HCEC 1CT (cell line): ENCODE data around the gene MEIG1.
"Not testable (repeated sequence)": the region's sequence is repeated elsewhere in the genome, so short reads cannot be mapped to it uniquely, and the experiment has no call there.

ENCODE experiments used
- DNase-seq: peaks from one replicate; pipeline ENCODE4 v3.0.0-alpha.2; 2017

Gene MEIG1

DNA sequence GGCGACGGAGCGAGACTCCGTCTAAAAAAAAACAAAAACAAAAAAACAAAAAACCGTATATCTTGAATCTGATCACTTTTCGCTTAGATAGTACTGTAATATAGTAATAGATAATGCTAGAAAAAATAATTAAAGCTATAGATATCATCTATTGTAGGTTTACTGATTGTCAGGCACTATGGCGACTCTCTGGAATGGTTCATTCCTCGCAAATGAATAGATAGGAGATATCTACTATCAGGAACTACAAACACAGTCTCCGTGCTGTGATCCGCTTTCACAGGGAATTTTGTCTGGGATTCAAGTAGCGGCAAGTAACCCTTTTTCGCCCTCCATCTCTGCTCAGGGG, 342 bp upstream of the MEIG1 start:
- DNase-seq: no peak

DNA sequence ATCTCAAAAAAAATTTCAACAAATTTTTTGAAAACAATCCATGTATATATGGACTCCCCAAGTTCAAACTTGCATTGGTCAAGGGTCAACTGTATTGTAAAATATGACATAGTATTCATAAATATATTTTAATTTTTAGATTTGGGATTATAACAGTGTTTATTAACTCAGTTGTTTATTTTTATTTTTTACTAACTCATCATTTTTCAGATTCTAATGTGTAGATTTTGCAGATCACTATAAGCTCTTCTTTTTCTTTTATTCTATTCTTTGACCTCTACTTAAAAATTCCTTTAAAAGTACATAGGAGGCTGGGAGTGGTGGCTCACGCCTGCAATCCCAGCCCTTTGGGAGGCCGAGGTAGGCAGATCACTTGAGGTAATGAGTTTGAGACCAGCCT, 8.7 kb downstream of the MEIG1 start:
- DNase-seq: no peak

DNA sequence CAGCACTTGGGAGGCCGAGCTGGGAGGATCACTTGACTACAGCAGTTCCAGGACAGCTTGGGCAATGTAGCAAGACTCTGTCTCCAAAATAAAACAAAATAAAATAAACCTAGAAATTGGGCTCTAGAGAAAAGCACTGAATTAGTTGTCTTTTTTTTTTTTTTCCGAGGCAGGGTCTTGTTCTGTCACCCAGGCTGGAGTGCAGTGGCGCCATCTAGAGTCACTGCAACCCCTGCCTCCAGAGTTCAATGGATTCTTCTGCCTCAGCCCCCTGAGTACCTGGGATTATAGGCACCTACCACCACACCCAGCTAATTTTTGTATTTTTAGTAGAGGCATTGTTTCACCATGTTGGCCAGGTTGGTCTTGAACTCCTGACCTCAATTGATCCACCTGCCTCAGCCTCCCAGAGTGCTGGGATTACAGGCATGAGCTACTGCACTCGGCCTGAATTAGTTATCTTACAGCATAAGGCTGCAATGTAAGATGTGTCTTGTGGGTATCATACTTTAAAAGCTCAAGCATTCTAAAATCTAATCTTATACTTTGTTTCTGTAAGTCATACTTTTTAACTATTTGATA, 12.8 kb downstream of the MEIG1 start:
- DNase-seq: no peak

DNA sequence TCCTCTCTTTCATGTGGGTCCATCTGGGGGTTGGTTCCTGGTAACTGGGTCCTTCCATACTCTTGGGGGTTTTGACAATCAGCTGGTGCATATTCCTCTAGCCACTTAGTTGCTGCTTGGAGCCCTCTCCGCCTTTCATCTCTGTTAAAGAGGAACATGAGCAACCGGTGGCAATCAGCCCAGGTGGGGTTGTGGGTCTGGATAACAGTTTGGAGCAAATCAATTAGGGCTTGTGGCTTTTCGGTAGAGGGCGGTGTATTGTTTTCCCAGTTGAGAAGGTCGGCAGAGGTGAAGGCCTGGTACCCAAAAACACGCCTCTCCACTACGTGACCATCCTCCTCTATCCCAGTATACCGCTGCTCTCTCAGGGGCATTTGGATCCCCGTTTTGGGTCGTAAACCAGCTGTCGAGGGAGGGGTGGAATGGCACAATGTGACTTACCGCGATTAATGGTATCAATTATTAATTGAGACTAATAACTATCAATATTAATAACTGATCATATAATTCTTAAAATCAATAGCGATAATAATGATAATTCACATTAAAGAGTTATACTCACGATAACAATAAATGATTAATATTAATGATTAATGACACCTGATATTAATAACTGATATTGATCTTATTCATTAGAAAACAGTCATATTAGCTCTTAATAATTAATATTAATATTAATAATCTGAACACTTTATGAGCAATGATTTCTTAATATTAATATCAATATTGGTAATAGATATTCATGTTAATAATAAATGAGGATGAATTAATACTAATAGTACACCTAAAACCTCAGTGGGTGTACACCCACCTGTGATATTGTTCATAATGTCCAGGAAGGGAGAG, 15.2 kb downstream of the MEIG1 start:
- not testable (repeated sequence) for DNase-seq

DNA sequence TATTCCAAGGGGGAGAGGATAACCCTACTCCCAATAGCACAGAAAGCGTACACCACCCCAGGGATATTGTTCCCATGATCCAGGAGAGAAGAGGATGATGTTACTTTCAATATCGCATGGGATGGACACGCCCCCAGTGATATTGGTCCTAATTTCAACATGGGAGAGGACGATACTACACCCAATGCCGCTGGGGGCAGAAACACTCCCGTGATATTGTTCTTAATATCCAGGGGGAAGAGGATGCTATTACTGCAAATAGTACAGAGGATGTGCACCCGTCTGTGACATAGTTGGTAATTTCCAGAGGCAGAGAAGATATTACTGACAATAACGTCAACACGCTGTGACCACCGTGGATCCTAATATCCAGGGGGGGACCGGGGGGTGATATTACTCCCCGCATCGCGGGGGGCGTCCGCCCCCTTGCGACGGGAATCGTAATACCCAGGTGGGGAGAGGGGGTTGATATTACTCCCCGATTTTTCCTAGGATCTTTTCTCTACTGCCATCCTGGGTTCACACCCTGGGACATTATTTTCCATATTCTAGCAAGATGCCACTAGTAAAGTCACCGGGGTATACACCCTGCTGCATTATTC, 16.6 kb downstream of the MEIG1 start:
- no peak for DNase-seq

DNA sequence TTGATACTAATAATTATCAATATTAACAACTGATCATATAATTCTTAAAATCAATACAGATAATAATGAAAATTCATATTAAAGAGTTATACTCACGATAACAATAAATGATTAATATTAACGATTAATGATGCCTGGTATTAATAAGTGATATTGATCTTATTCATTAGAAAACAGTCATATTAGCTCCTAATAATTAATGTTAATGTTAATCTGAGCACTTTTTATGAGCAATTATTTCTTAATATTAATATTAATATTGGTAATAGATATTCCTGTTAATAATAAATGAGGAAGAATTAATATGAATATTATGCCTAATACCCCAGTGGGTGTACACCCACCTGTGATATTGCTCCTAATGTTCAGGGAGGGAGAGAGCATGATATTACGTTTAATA, 23.6 kb downstream of the MEIG1 start:
- no peak for DNase-seq

DNA sequence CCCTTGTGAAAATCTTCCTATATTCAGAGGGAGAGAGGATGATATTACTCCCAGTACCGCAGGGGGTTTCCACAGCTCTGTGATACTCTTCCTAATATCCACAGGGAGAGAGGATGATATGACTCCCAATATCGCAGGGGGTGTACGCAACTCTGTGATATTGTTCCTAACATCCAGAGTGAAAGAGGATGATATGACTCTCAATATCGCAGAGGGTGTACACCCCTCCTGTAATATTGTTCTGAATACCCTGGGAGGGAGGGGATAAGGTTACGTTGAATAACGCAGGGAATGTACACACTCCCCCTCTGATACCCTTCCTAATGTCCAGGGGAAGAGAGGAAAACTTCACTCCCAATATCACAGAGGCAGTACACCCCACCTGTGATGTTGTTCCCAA, 30.4 kb downstream of the MEIG1 start:
- not testable (repeated sequence) for DNase-seq

DNA sequence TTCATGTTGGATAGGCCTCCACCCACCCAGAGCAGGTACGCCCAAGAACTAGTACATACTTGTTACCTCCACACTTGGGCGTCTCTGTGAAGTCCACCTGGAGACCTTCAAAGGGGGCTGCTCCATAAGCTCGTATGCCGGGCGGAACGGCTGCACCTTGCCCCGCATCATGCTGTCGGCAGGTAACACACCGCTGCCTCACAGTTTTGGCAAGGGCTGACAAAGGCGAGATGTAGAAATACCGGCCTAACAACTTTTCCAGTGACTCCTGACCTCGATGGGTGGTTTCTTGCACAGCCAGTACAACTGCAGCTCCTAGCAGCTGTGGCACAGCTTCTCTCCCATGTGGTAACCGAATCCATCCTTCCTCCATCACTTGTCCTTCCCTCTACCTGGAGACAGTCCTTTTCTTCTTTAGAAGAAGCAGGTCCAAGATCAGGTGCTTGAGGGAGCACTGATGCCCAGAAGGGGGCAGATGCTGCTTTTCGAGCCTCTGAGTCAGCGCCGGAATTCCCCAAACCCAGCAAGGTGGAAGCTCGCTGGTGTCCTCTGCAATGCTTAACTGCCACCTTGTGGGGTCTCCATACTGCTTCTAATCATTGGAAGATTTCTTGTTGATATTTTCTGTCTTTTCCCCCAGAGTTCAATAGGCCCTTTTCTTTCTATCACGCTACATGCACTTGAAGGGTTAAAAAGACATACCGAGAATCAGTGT, 32.0 kb downstream of the MEIG1 start:
- DNase-seq: not testable (repeated sequence)

DNA sequence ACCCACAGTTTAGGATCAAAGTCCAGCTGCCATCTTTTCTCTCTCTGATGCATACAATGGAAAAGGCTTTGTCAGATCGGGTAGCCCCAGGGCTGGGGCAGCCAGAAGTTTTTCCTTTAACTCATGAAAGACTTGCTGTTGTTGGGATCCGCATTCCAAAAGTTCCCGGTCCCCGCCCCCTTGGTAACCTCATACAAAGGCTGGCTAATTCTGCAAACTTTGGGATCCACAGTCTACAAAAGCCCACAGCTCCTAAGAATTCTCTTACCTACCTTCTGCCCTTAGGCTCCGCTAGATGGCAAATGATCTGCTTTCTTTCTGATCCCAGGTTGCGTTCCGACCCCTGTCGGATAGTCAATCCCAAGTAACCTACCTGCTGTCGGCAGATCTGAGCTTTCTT, 33.1 kb downstream of the MEIG1 start:
- DNase-seq: not testable (repeated sequence)

DNA sequence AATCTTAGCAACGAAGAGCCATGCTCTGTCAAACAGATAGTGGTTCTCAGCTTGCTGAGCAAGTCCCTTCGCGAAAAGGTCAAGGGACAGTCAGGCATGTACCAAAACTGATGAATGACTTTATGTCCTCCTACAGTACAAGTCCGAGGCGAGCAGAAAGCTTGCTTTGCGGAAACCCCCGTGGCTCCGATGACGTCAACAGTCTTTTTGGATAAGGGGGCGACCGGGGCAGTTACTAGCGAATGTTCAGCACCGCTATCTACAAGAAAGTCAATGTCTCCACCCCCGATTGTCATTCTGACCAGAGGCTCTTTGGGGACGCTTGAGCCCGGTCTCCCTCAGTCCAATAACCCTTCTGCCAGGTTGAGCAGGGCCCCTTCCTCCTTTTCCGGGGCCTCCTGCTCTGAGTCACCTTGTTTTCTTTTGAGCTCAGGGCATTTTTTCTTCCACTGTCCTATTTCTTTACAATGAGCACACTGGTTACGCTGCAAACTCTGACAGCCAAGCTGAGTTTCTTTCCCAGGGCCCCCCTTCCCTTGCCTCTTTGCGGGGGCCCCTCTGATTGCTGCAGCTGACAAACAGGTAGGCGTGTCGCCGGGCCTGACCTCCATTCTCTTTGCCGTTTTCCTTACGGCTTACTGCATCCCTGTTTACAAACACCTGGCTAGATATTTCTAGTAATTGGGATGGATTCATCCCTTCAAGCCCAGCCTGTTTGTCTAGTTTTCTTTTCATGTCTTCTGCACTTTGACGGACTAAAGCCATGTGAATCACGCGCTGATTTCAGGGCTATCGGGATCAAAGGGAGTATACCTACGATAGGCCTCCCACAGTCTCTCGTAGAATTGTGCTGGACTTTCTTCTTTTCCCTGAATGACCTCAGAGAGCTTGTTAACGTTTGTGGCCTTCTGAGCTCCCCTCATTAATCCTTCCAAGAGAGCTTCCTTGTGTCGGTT, 34.6 kb downstream of the MEIG1 start:
- not testable (repeated sequence) for DNase-seq

DNA sequence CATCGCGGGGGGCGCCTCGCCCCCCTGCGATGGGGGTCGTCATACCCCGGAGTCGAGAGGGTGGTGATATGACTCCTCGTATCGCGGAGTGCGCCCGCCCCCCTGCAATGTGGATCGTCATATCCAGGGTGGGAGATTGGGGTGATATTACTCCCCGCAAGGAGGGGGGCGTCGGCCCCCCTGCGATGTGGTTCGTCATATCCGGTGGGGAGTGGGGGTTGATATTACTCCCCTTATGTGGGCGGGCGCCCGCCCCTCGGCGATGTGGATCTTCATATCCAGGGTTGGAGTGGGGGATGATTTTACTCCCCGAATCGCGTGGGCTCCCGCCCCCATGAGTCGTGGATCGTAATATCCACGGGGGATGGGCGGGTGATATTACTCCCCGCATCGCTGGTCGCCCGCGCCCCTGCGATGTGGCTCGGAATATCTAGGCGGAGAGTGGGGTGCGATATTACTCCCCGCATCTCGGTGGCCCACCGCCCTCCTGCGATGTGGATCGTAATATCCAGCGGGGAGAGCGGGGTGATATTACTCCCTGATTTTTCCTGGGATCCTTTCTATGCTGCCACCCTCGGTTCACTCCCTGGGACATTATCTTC, 36.9 kb downstream of the MEIG1 start:
- DNase-seq: no peak

DNA sequence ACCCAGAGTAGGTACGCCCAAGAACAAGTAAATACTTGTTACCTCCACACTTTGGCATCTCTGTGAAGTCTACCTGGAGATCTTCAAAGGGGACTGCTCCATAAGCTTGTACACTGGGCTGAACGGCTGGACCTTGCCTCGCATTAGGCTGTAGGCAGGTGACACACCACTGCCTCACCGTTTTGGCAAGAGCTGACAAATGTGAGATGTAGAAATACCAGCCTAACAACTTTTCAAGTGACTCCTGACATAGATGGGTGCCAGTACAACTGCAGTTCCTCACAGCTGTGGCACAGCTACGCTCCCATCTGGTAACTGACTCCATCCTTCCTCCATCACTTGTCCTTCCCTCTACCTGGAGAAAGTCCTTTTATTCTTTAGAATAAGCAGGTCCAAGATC, 54.3 kb downstream of the MEIG1 start:
- not testable (repeated sequence) for DNase-seq

DNA sequence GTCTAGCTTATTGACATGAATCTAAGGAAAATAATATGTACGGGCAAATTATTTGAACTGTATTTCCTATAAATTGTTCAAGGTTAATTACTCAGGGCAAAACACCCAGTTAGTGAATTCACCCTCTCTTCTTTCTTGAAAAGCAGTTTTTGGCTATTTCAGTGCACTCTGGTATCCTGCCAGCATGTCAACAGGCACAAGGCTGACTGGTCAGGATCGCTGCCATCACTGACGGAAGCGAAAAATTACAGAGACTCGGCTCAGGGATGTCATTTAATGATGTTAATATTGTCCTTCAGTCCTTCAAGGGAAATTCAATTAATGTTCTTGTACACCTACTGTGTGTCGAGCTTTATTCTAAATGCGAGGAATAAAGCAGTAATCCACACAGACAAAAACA, 56.3 kb downstream of the MEIG1 start:
- DNase-seq: no peak

DNA sequence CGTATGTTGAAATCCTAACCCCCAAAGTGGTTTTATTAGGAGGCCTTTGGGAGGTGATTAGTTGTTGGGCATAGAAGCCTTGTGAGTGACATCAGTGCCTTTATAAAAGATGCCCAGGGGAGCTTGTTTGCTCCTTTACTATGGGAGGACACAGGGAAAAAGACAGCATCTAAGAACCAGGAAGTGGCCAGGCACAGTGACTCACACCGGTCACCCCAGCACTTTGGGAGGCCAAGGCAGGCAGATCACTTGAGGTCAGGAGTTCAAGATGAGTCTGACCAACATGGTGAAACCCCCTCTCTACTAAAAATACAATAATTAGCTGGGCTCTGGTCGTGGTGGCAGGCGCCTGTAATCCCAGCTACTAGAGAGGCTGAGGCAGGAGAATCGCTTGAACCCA, 61.8 kb downstream of the MEIG1 start:
- DNase-seq: peak; percentile 41
